Activated CD4-positive, alpha-beta T cell treated with anti-CD3 and anti-CD28 coated beads, Interleukin-2, amount 50 U/mL, for 1 hour (primary cell): ENCODE data around the gene GSK3A.

Experiments
- DNase-seq: peaks from one replicate; pipeline ENCODE4 v3.0.0-alpha.2; 2020

Gene GSK3A

GRCh38 chr19:42196011-42197001, 46.1 kb downstream of the GSK3A start:
- DNase-seq, result no peak

- no peak for DNase-seq
Measured at GRCh38 chr19:42193706-42194105, 48.7 kb downstream of the GSK3A start.

GRCh38 chr19:42193294-42193693, 49.1 kb downstream of the GSK3A start:
- no peak for DNase-seq

GRCh38 chr19:42191855-42192254, 50.5 kb downstream of the GSK3A start:
- no peak for DNase-seq

GRCh38 chr19:42191330-42191729, 51.1 kb downstream of the GSK3A start:
- no peak for DNase-seq

GRCh38 chr19:42189133-42189532, 53.3 kb downstream of the GSK3A start:
- no peak for DNase-seq

- no peak for DNase-seq
Measured at GRCh38 chr19:42188665-42189064, 53.7 kb downstream of the GSK3A start.

GRCh38 chr19:42185277-42185676, 57.1 kb downstream of the GSK3A start:
- DNase-seq, result no peak

- DNase-seq, result peak; percentile 62
Measured at GRCh38 chr19:42184401-42184861, 58.0 kb downstream of the GSK3A start.
